Measurements from ENCODE around the gene NFU1. TPM values are rescaled to one million over a fixed set of nuclear protein-coding genes. Genes with fewer than 3 reads are reported as not detected.

Gene NFU1
- total RNA-seq, 1 donor from 2014 or later = 117 TPM

GRCh38 chr2:69461404-69461803 is 24.2 kb upstream of the NFU1 start:
- Histone ChIP-seq H3K4me3 (no peak overlapping the region), H3K27ac (replicated peaks) (no peak overlapping the region), H3K9me3 (replicated peaks) (no peaks in the 10 kb centered on the region), H3K36me3 (peaks cover 10% of the 10 kb centered on the region), H3K27me3 (ENCODE audit: low read depth) (no peaks in the 10 kb centered on the region), H3K4me1 (peaks cover 12% of the 10 kb centered on the region)
- no peak for TF ChIP-seq CTCF (IDR thresholded peaks at IDR 0.05; ENCODE audit: borderline replicate concordance)
- no peak for DNase-seq
- intact Hi-C loops (cut with micrococcal nuclease) = no loop called here

DNA sequence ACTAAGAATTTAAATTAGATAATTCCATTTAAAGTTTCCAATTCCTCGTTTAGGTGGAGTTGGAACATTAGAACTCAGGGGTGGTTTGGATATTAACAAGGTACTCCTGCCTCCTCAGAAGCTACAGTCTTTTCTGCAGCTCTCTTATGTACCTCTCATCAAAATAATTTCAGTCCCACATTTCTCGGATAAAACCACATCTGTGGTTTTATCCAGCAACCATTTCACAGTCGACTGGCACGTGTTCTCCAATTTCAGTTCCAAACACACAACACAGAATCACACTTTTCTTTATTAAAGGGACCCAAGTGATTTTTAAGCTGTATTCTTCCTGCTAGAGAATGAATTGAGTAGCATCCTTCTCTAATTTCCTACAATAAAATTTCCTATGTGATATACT is 22.7 kb upstream of the NFU1 start:
- Histone ChIP-seq H3K9me3 (replicated peaks) (no peaks in the 10 kb centered on the region), H3K36me3 (no peaks in the 10 kb centered on the region), H3K4me1 (peaks cover 8% of the 10 kb centered on the region), H3K27me3 (ENCODE audit: low read depth) (no peaks in the 10 kb centered on the region), H3K4me3 (no peak overlapping the region), H3K27ac (replicated peaks) (no peak overlapping the region)
- no peak for TF ChIP-seq CTCF (IDR thresholded peaks at IDR 0.05; ENCODE audit: borderline replicate concordance)
- intact Hi-C loops (cut with micrococcal nuclease) = no loop called here
- DNase-seq = no peak

DNA sequence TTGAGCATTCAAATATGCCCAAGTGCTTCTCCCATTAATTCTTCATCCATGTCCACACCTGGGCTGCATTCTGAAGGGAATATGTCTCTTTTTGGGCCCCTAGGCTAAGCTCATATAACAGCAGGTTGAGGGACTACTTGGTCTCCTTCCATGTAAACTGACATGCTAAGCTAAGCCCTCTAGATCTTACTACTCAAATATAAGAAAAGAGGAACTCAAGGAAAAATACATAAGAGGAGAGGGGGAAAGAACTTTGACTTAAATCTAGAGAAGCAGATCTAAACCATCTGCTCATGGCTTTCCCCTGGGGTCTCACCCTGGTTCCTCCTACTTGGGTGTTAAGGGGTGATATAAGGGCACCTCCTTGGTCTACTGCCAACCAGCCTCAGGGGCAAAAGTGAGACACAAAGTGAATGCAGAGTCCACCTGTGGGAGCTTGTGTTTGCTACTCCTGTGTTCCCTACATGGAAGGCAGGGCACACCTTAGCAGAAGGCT is 19.8 kb upstream of the NFU1 start:
- Histone ChIP-seq H3K4me3 (no peak overlapping the region), H3K27ac (replicated peaks) (no peak overlapping the region), H3K9me3 (replicated peaks) (no peaks in the 10 kb centered on the region), H3K4me1 (no peaks in the 10 kb centered on the region), H3K27me3 (ENCODE audit: low read depth) (no peaks in the 10 kb centered on the region), H3K36me3 (no peaks in the 10 kb centered on the region)
- DNase-seq = no peak
- intact Hi-C loops (cut with micrococcal nuclease) = no loop called here
- no peak for TF ChIP-seq CTCF (IDR thresholded peaks at IDR 0.05; ENCODE audit: borderline replicate concordance)

GRCh38 chr2:69456154-69456553 is 18.9 kb upstream of the NFU1 start:
- intact Hi-C loops (cut with micrococcal nuclease) = no loop called here
- DNase-seq = no peak
- no peak overlapping the region for H3K4me3 ChIP-seq
- H3K27me3 ChIP-seq (ENCODE audit: low read depth) = no peaks in the 10 kb centered on the region
- H3K27ac ChIP-seq (replicated peaks) = no peak overlapping the region
- no peak for TF ChIP-seq CTCF (IDR thresholded peaks at IDR 0.05; ENCODE audit: borderline replicate concordance)
- no peaks in the 10 kb centered on the region for H3K9me3 ChIP-seq (replicated peaks)
- no peaks in the 10 kb centered on the region for H3K36me3 ChIP-seq
- no peaks in the 10 kb centered on the region for H3K4me1 ChIP-seq

DNA sequence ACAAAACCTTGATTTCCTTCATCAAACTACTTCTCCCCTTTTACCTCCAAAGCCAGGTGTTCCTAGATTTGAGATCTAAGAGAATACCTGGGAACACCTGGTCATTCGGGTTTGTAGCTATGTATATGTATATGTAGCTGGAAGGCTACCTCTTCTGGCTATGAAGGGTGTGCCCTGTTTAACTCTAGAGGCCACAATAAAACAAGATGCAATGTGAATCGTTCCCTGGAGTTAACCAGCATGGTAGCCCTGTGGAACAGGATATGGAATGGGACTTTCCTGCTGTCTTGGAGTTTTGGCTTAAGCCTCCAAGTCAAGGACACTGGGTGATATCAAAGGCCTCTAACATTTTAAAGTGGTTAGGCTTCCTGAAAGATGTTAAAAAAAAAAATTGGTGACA is 17.7 kb upstream of the NFU1 start:
- Histone ChIP-seq H3K4me3 (no peak overlapping the region), H3K4me1 (no peaks in the 10 kb centered on the region), H3K9me3 (replicated peaks) (no peaks in the 10 kb centered on the region), H3K36me3 (no peaks in the 10 kb centered on the region), H3K27me3 (ENCODE audit: low read depth) (no peaks in the 10 kb centered on the region), H3K27ac (replicated peaks) (no peak overlapping the region)
- no peak for TF ChIP-seq CTCF (IDR thresholded peaks at IDR 0.05; ENCODE audit: borderline replicate concordance)
- no peak for DNase-seq
- intact Hi-C loops (cut with micrococcal nuclease) = no loop called here

Data from left ventricle myocardium inferior (tissue), 1 donor.